MM.1S (cell line): ENCODE results near the gene KCNMA1.
A peak's percentile ranks its signal among the peaks of the same experiment; 100 is the strongest.

Experiments
- DNase-seq: peaks from one replicate; pipeline ENCODE4 v3.0.0-alpha.2; 2015
- H2AFZ ChIP-seq: fragments of 300-600 bp; sonication (generic); 2 replicates; pipeline ENCODE4 v1.6.0; 2016; ENCODE audit warnings: antibody characterized with exemption, low read length
- H3F3A ChIP-seq: fragments of 300-600 bp; sonication (generic); 2 replicates; pipeline ENCODE4 v1.6.1; 2016; ENCODE audit warnings: mild to moderate bottlenecking, antibody characterized with exemption, low read length, moderate library complexity, mixed read lengths; ENCODE audit not compliant: insufficient read depth
- H3K27ac ChIP-seq: fragments of 300-600 bp; sonication (generic); 2 replicates; pipeline ENCODE4 v1.5.1; 2016; ENCODE audit warnings: mild to moderate bottlenecking, low read length
- H3K27me3 ChIP-seq: fragments of 300-600 bp; sonication (generic); replicated peaks from 2 replicates; pipeline ENCODE4 v1.6.0; 2016; ENCODE audit warnings: low read length; ENCODE audit not compliant: insufficient read depth
- H3K36me3 ChIP-seq: fragments of 300-600 bp; sonication (generic); replicated peaks from 2 replicates; pipeline ENCODE4 v1.6.1; 2016; ENCODE audit warnings: mild to moderate bottlenecking, low read length, mixed read lengths; ENCODE audit not compliant: insufficient read depth
- H3K4me1 ChIP-seq: fragments of 300-600 bp; sonication (generic); 2 replicates; pipeline ENCODE4 v1.6.1; 2016; ENCODE audit warnings: low read length, mixed read lengths
- H3K4me2 ChIP-seq: fragments of 300-600 bp; sonication (generic); 2 replicates; pipeline ENCODE4 v1.6.0; 2016; ENCODE audit warnings: low read depth, low read length
- H3K4me3 ChIP-seq: fragments of 300-600 bp; sonication (generic); 2 replicates; pipeline ENCODE4 v1.5.1; 2016; ENCODE audit warnings: low read length, mixed read lengths
- H3K79me2 ChIP-seq: fragments of 300-600 bp; sonication (generic); 2 replicates; pipeline ENCODE4 v1.6.1; 2016; ENCODE audit warnings: mixed run types, low read length, mixed read lengths
- H3K9ac ChIP-seq: fragments of 300-600 bp; sonication (generic); 2 replicates; pipeline ENCODE4 v1.6.1; 2016; ENCODE audit warnings: low read length, mixed read lengths
- H3K9me2 ChIP-seq: fragments of 300-600 bp; sonication (generic); replicated peaks from 2 replicates; pipeline ENCODE4 v1.6.1; 2016; ENCODE audit warnings: mild to moderate bottlenecking, low read length, mixed read lengths; ENCODE audit not compliant: insufficient read depth
- H3K9me3 ChIP-seq: fragments of 300-600 bp; sonication (generic); replicated peaks from 2 replicates; pipeline ENCODE4 v1.6.1; 2016; ENCODE audit warnings: mild to moderate bottlenecking, low read length, mixed read lengths; ENCODE audit not compliant: insufficient read depth
- H4K20me1 ChIP-seq: fragments of 300-600 bp; sonication (generic); 2 replicates; pipeline ENCODE4 v1.6.1; 2016; ENCODE audit warnings: mild to moderate bottlenecking, low read length, moderate library complexity, mixed read lengths; ENCODE audit not compliant: insufficient read depth
- EZH2 ChIP-seq: fragments of 300-600 bp; sonication (generic); optimal IDR thresholded peaks from 2 replicates; pipeline ENCODE3; 2017; ENCODE audit warnings: low read depth, mild to moderate bottlenecking, antibody characterized with exemption, low read length, mixed read lengths
- EZH2phosphoT487 ChIP-seq: fragments of 300-600 bp; sonication (generic); IDR thresholded peaks from 2 replicates; pipeline ENCODE4 v1.6.1; 2018; ENCODE audit warnings: antibody characterized with exemption, low read length
- TF ChIP-seq, protein P1 (sequence below): fragments of 300-600 bp; sonication (generic); IDR thresholded peaks from 2 replicates; pipeline ENCODE4 v1.5.1; 2016; ENCODE audit warnings: antibody characterized with exemption, low read length, mixed read lengths

Gene KCNMA1

DNA sequence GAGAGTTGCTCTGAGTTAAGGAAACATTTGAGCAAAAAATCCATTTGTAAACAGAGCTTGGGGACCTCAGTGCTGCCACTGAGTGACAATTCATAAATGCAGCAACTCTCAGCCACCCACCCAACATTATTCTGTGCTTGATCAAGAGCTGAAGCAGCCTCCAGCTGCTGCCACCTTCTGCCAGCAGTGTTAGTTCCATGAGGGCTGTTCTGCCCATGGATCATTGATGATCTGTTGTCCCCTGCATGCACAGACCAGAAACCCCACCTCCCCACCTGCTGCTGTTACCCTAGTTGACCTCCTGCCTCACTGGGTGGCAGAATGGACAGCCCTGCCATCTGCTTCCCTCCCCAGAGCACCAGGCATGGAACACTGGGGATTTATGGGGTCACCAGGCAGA lies 305.4 kb downstream of the KCNMA1 start:
- Histone ChIP-seq H3K4me2 (no peak overlapping the region), H3F3A (no peaks in the 10 kb centered on the region), H3K36me3 (no peaks in the 10 kb centered on the region), H3K9me3 (no peaks in the 10 kb centered on the region), H3K9ac (no peak overlapping the region), H2AFZ (no peak overlapping the region), H3K4me3 (no peak overlapping the region), H3K9me2 (no peaks in the 10 kb centered on the region), H4K20me1 (no peaks in the 10 kb centered on the region), H3K79me2 (no peaks in the 10 kb centered on the region), H3K4me1 (no peaks in the 10 kb centered on the region), H3K27me3 (no peaks in the 10 kb centered on the region), H3K27ac (no peak overlapping the region)
- no peak for TF ChIP-seq EZH2
- no peak for DNase-seq

DNA sequence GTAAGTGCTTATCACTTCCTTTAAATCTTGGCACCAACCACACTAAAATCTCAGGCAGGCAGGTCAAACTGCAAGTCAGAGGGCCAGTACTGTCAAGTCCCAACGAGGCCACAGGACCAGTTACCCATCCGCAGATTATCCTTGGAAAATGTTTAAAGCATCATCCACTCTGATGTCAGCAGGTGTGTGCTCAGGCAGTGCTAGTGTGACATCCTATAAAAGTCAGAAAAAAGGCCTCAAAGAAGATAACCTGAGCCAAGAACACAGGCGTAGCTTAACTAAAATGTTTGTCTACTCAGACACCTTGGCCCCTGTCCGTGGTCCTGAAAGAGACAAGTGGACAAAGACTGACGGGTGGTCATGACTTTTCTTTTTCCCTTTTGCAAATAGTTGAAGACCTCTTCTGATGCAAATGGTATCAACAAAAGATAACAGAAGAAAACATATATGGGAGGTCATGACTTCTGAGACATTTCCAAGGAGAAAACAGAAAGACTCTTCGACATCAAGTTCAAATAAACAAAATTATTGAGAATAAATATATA lies 309.3 kb downstream of the KCNMA1 start:
- Histone ChIP-seq H3K9ac (no peak overlapping the region), H3K4me2 (no peak overlapping the region), H3F3A (no peaks in the 10 kb centered on the region), H3K27ac (no peak overlapping the region), H4K20me1 (no peaks in the 10 kb centered on the region), H3K4me3 (no peak overlapping the region), H3K27me3 (no peaks in the 10 kb centered on the region), H3K9me3 (no peaks in the 10 kb centered on the region), H2AFZ (no peak overlapping the region), H3K36me3 (no peaks in the 10 kb centered on the region), H3K9me2 (no peaks in the 10 kb centered on the region), H3K79me2 (no peaks in the 10 kb centered on the region), H3K4me1 (no peaks in the 10 kb centered on the region)
- TF ChIP-seq, protein P1, sequence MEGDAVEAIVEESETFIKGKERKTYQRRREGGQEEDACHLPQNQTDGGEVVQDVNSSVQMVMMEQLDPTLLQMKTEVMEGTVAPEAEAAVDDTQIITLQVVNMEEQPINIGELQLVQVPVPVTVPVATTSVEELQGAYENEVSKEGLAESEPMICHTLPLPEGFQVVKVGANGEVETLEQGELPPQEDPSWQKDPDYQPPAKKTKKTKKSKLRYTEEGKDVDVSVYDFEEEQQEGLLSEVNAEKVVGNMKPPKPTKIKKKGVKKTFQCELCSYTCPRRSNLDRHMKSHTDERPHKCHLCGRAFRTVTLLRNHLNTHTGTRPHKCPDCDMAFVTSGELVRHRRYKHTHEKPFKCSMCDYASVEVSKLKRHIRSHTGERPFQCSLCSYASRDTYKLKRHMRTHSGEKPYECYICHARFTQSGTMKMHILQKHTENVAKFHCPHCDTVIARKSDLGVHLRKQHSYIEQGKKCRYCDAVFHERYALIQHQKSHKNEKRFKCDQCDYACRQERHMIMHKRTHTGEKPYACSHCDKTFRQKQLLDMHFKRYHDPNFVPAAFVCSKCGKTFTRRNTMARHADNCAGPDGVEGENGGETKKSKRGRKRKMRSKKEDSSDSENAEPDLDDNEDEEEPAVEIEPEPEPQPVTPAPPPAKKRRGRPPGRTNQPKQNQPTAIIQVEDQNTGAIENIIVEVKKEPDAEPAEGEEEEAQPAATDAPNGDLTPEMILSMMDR, result no peak
- no peak for TF ChIP-seq EZH2phosphoT487
- TF ChIP-seq EZH2, result no peak
- DNase-seq, result peak; percentile 37

DNA sequence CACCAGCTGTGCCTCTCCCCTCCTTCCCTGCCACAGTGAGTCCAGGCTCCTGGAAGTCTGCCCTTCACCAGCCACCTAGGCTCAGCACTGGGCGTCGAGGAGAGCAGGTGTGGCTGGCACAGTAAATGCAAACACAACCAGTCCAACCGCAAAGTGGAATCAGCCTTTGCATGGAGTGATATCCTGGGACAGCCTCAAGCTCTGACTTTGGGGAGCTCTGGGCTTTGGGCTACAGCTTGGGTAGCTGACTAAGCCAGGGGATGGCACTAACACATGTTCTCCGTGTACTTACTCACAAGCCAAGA lies 312.4 kb downstream of the KCNMA1 start:
- no peaks in the 10 kb centered on the region for H3K9me2 ChIP-seq
- no peaks in the 10 kb centered on the region for H3K4me1 ChIP-seq
- H3K9ac ChIP-seq, result no peak overlapping the region
- H3K9me3 ChIP-seq, result no peaks in the 10 kb centered on the region
- no peak for DNase-seq
- no peaks in the 10 kb centered on the region for H3F3A ChIP-seq
- no peak overlapping the region for H3K4me2 ChIP-seq
- no peaks in the 10 kb centered on the region for H4K20me1 ChIP-seq
- no peak overlapping the region for H3K27ac ChIP-seq
- no peak overlapping the region for H2AFZ ChIP-seq
- H3K36me3 ChIP-seq, result no peaks in the 10 kb centered on the region
- H3K4me3 ChIP-seq, result no peak overlapping the region
- no peak for TF ChIP-seq EZH2phosphoT487
- TF ChIP-seq, protein P1, result no peak
- no peak for TF ChIP-seq EZH2
- H3K79me2 ChIP-seq, result no peaks in the 10 kb centered on the region
- no peaks in the 10 kb centered on the region for H3K27me3 ChIP-seq

DNA sequence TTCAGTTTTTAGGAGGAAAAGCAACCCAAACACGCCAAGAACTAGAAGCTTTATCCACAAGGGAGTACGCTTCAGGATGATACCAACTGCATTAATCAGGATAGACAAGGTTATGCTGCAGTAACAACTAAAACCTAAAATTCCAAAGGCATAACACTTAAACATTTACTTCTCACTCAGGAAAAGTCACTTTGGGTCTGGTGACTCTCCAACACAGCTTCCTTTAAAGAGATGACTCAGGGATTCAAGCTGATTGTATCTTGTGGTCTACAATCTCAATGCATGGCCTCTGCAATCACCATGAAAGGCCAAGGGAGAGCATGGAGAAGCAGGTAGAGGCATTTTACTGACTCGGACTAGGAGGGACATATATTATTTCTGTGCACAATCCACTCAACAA lies 315.8 kb downstream of the KCNMA1 start:
- Histone ChIP-seq H3K27ac (no peak overlapping the region), H3K36me3 (no peaks in the 10 kb centered on the region), H3K4me3 (no peak overlapping the region), H2AFZ (no peak overlapping the region), H3K27me3 (no peaks in the 10 kb centered on the region), H3K9ac (no peak overlapping the region), H3K4me2 (no peak overlapping the region), H3F3A (no peaks in the 10 kb centered on the region), H3K9me3 (no peaks in the 10 kb centered on the region), H3K9me2 (no peaks in the 10 kb centered on the region), H4K20me1 (no peaks in the 10 kb centered on the region), H3K4me1 (no peaks in the 10 kb centered on the region), H3K79me2 (no peaks in the 10 kb centered on the region)
- DNase-seq, result no peak
- TF ChIP-seq EZH2 (no peak), EZH2phosphoT487 (no peak)
- TF ChIP-seq, protein P1, result no peak
